Activated naive CD8-positive, alpha-beta T cell treated with anti-CD3 and anti-CD28 coated beads, Interleukin-2, amount 50 U/mL, for 16 hours (primary cell): Measurements from ENCODE around the gene TMEM143.
"Not testable (repeated sequence)": the region's sequence is repeated elsewhere in the genome, so short reads cannot be mapped to it uniquely, and the experiment has no call there.

Source experiments
- DNase-seq: peaks from one replicate; pipeline ENCODE4 v3.0.0-alpha.2; 2020; ENCODE audit warnings: low read depth, low spot score

Gene TMEM143

DNA sequence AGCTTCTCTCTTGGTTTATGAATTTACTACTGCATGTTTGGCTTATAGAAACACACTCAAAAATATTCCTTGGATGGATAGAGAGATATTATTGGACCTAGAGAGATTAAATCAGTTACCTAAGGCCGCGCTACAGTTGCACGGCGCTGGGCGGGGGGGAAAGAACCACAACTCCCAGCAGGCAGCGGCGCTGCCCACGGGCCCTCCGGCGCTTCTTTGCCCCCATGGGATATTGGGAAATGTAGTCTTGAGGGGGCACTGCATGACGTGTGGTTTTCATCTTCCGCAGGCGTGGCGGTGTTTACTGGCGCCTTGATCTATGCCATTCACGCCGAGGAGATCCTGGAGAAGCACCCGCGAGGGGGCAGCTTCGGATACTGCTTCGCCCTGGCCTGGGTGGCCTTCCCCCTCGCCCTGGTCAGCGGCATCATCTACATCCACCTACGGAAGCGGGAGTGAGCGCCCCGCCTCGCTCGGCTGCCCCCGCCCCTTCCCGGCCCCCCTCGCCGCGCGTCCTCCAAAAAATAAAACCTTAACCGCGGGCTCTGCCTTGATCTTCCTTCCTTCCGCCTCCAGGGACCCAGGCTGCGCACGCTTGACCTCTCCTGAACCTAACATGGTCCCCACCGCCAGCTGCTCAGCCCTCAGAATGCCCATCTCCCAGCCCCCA lies 33.6 kb downstream of the TMEM143 start:
- peak; percentile 57 for DNase-seq

DNA sequence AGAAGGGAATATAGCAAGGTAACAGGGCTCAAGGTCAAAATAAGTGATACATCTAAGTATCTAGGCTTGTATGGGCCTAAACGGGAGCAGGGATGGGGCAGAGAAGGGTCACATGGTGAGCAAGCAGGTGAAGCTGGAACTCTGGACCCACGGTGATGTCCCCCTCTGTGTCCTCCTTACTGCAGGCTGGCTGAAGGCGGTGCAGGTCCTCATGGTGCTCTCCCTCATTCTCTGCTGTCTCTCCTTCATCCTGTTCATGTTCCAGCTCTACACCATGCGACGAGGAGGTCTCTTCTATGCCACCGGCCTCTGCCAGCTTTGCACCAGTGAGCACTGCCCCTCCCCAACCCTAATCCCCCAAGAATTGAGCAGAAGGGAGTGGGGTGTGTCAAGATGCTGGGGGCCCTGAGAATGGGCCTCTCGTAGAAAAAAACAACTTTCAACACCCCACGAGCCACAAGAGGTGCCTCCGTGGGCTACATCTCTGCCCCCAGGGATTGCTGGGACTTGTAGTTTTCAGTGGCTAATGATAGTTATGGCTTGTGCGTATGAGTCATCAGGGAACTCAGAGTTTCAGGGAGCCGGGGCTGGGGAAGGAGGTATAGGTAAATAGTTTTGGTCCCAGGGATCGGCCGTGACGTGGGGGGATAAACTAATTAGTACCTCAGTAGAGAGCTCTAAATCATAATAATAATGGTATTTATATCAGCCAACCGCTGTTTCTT lies 34.4 kb downstream of the TMEM143 start:
- no peak for DNase-seq

DNA sequence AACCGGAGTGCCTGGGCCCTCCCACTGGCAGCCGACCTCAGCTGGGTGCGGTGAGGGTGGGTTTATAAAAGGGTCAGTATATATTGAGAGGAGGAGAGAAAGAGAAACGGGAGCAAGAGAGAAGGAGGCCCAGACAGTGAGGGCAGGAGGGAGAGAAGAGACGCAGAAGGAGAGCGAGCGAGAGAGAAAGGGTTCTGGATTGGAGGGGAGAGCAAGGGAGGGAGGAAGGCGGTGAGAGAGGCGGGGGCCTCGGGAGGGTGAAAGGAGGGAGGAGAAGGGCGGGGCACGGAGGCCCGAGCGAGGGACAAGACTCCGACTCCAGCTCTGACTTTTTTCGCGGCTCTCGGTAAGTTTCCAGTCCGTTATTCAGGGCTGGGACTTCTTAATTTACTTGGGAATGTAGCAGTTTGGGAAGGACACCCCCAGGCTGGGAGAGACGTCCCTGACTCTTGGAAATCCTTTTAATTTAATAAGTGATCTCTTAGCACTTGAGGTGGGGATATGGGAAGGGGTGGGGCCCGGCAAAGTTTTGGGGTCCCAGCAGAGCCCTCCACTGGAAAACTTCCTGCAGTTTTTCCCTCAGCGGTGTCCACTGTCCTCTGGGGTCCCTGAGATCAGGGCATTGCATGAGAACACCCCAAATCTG lies 38.4 kb downstream of the TMEM143 start, which contains the start of gene EMP3:
EMP3 (plus strand) TSS at position 288 of the 646 bp plus-strand sequence. CDS start 1,293 bp downstream, outside the sequence.
- peak; percentile 68 for DNase-seq

- DNase-seq: peak; percentile 93
These were observed 41.8 kb downstream of the TMEM143 start for GRCh38 chr19:48321622-48322591.

DNA sequence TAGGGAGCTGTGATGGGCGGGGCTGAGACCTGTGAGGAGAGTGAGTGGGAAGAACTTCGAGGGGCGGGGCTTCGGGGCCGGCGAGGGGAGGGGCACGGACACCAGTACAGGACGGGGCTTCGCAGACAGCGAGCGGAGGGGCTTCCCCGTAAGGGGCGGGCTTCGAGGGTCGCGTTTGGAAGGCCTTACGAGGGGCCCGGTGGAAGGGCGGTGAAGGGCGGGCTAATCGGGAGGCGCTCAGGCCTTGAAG lies 42.4 kb downstream of the TMEM143 start:
- peak; percentile 92 for DNase-seq

DNA sequence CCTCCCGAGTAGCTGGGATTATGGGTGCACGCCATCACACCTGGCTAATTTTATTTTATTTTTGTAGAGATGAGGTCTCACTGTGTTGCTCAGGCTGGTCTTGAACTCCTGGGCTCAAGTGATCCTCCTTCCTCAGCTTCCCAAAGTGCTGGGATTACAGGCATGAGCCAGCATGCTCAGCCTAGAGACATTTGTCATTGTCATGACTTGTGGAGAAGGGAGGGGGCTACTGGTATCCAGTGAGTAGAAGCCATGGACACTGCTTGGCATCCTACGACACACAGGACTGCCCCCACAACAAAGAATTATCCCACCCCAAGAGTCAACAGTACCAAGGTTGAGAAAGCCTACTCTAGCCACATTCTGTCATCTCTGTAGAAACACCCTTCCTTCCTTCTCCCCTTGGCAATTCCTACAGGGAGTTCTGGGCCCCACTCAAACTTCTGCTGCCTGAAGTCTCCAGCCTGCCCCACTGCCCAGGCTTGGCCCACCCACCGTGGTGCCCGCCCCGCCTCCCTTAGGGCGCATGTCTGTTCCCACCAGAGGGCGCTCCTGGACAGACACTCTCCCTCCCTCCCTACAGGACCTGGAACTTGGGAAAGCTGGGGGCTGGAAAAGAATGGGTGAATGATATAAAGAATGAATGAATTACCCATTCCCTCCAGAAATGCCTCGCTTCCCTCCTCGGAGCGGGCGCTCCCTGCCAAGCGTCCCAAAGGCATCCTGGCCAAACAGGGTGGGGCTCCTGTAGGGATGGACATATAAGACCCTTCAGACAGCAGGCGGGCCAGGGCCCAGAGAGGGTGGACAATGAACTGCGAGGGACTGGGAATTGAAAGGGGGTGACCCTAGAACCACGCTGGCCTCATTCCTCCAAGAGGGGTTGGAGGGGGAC lies 43.8 kb downstream of the TMEM143 start:
- peak; percentile 47 for DNase-seq

GRCh38 chr19:48318286-48318987 lies 45.3 kb downstream of the TMEM143 start:
- DNase-seq: no peak

GRCh38 chr19:48317708-48317960 lies 46.1 kb downstream of the TMEM143 start:
- DNase-seq: not testable (repeated sequence)

GRCh38 chr19:48315712-48316111 lies 48.0 kb downstream of the TMEM143 start:
- no peak for DNase-seq

DNA sequence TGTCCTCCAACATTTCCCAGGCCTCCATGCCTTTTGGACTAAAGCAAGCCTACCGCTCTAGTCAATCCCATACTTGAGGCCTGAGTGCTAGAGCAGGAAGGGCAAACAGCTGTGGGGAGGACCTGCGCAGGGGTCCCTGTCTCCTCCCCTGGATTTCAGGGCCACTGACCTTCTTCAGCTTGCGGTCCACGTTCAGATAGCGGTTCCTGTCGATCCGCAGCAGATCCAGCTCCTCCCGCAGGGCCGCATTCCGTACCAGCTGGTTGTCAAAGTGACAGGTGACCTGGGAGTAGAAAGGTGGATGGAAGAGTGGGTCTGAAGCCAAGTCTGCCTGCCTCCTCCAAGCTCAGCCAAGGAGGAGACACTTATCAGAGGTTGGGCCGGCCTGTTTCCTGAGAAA lies 52.4 kb downstream of the TMEM143 start:
- DNase-seq: no peak

GRCh38 chr19:48310227-48310626 lies 53.5 kb downstream of the TMEM143 start:
- no peak for DNase-seq

DNA sequence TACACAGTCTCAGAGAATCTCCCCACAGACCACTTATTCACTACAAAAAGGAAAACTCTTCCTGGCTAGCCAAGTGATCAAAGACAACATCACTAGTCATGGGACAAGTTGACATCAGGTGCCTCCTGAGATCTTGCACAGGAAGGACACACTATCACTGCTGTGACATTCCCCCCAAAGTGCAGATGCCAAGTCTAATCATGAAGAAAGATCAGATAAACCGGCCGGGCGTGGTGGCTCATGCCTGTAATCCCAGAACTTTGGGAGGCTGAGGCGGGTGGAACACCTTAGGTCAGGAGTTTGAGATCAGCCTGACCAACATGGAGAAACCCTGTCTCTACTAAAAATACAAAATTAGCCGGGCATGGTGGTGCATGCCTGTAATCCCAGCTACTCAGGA lies 54.0 kb downstream of the TMEM143 start:
- DNase-seq: not testable (repeated sequence)

- no peak for DNase-seq
These were observed 54.8 kb downstream of the TMEM143 start for GRCh38 chr19:48308631-48309586.

DNA sequence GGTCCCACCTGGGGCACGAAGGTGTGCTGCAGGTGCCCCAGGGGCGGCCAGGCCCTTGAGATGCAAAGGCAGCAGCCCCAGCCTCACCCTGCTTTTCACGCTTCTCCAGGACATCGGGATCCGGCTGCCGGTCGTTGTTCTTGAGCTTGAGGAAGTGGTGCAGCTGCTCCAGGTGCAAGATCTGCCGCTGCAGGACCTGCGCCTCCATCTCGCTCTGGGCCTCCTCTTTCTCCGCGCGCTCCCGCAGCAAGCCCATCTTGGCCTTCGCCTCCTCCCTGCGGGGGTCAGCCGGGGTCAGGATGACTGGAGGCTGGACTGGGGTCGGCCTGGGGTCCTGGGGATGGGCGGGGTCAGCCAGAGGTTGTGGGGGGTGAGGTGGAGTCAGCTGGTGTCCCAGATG lies 59.9 kb downstream of the TMEM143 start:
- DNase-seq: no peak

DNA sequence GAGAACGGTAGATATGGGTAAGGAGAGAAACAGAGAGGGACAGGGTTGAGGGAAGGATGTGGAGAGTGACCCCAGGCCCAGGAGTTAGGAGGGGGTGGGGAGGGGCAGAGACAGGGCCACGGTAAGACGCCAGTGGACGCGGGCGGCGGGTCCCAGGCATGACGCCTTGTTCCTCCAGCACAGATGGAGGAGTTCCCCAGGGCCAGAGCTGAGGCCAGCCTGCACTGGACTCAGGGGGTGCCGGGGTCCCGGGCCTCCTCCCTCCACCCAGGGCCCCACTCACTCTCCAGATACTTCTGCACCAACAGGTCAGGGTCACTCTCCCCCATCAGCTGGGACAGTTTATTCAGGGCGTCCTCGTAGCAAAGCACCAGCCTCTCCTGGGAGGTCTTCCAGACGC lies 60.4 kb downstream of the TMEM143 start:
- no peak for DNase-seq

DNA sequence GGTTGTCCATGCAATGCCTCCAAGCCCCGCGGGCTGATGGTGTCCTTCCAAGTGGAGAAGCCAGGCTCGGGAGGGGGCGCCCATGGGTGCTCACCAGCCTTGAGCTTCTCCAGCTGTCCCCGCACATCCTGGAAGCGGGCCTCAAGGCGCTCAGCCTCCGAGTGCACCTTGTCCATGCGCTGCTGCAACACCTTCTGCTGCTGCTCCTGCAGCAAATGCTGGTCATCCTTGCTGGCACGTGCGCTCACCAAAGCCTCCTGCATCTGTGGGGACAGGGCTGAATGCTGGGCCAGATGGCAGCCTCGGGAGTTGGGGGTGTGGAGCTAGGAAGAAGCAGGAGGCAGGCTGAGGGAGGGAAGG lies 61.2 kb downstream of the TMEM143 start:
- DNase-seq: no peak

- no peak for DNase-seq
These were observed 61.7 kb downstream of the TMEM143 start for GRCh38 chr19:48301886-48302599.

GRCh38 chr19:48297975-48298374 lies 65.8 kb downstream of the TMEM143 start:
- no peak for DNase-seq
